Inflammatory macrophage (primary cell): Measurements from ENCODE around the gene CLCF1.

Experiments used
- DNase-seq, 2 donors: peaks; one replicate each; pipeline ENCODE4 v3.0.0-alpha.2; 2020 to 2022

CLCF1 gene

DNA sequence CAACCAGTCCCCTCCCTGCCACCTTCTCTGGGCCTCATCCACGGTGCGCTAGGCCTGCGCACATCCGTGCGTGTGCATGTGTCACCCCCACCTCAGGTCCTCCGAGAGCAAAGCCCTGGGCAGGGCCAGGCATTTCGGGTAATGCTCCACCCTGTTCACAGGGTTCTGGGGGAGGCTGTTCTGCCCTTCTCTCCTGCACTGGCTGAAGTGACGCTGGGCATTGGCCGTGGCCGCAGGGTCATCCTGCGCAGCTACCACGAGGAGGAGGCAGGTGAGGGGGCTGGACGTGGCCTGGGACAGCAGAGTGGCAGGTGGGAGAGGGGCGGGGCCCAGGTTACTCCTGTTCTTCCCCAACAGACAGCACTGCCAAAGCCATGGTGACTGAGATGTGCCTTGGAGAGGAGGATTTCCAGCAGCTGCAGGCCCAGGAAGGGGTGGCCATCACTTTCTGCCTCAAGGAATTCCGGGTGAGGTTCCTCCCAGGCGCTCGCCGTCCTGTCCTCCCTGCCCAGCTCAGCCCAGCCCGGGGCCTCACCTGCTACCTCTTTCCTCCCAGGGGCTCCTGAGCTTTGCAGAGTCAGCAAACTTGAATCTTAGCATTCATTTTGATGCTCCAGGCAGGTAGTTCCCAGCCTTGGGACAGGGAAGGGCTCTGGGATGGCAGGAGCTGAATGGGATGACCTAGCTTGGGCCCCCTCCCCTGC, 22.3 kb upstream of the CLCF1 start:
- DNase-seq: no peak

DNA sequence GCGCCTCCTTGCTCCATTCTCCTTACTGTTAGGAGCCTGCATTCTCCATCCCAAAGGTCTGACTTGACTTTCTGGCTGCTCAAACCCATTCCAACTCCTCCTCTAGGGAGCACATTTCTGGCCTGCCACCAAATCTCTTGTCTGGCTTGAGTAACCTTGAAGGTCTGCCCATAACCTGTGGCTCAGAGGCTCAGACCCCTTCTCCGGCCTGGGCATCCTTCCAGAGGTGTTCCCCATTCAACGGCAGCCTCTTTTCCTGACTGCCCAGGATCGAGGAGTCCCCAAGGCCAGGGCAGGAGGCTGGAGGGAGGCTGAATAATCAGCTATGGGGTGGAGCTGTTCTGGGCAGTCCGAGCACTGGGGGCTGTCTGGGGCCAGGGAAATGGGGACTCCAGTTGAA, 20.6 kb upstream of the CLCF1 start:
- DNase-seq: no peak

GRCh38 chr11:67393437-67393836, 20.0 kb upstream of the CLCF1 start:
- no peak for DNase-seq

DNA sequence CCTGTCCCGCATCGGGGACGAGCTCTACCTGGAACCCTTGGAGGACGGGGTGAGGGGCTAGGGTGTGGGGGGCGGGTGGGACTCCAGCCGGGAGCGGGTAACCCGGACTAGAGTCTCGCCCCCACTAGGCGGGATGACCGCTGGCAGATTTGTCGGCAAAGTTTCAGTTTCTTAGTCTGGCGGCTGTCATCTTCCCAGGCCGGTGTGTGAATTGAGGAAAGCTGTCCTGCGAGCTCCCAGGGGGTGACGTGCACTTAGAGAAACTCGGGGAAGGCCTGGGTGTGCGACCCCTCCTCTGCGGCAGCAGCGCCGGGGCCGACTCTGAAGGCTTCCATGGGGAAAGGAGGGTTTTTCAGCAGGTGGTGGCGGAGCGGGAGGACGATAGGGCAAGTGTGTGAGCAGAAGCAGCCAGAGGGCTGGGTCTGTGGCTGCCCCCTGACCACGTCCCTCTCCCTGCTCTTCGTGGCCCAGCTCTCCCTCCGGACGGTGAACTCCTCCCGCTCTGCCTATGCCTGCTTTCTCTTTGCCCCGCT, 18.9 kb upstream of the CLCF1 start:
- no peak for DNase-seq

GRCh38 chr11:67391304-67392182, 18.1 kb upstream of the CLCF1 start, which contains the start of gene RAD9A:
RAD9A (plus strand) TSS chr11:67391986; CDS start chr11:67392045, 59 bp downstream.
- DNase-seq: peak; percentile 92 to 95

- no peak for DNase-seq
These were observed 17.5 kb upstream of the CLCF1 start for GRCh38 chr11:67390947-67391303.

- DNase-seq: no peak
These were observed 16.1 kb upstream of the CLCF1 start for GRCh38 chr11:67389477-67389876.

DNA sequence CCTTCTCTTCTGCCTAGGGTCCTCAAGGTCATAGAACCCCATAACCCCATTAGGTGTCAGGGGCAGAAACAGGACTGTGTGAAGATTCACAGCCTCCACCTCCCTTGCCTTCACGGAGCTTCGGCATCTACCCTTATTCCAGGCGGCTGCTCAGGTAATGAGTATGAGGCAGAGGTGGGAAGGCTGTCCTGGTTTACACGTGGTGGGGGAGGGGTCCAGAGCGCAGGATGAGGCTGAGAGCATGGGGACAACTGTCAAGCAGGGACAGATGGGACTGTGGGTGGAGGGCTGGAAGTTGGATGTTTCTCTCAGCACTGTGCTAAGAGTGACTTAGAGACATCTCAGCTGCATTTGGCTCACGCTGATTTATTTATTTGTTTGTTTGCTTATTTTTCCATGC, 14.1 kb upstream of the CLCF1 start:
- DNase-seq: no peak

DNA sequence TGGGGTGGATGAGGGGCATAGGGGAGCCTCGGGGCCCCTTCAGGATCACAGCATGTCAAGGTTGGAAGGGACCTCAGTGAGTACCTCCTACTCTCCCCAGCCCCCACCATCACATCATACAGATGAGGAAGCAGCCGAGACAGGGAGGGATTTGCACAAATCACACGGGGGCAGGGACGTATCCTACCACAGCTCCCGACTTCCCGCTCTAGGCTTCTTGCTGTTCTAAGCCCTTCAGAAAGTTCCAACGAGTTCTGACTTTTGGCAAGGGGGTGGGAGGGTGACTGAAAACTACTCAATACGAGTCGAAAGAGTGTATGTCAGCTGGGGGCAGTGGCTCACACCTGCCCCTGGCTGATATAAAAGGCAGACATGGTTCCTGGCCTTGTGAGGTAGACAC, 13.7 kb upstream of the CLCF1 start:
- DNase-seq: peak; percentile 58 to 77

DNA sequence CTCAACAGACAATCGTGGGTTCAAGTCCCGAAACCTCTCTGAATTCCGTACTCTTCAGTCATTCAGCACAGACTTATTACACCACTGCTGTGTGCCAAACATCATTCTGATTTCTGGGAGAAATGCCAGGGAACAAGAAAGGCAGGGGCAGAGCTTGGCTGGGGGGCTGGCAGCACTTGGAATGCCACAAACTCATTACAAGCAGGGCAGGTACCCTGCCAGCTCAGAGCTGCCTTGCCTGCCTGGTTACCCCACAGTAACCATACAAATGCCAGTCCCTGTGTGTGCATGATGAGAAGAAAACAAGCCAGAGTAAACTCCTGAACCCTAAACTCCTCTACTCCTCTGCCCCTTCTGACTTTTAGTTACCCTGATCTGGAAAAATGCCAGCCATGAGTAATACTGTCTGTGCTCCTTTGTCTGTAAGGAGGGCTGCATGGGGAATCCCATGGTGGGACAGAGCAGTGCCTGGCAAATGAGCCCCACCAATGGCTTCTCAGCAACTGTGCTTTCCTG, 11.5 kb upstream of the CLCF1 start:
- no peak for DNase-seq

GRCh38 chr11:67382276-67383136, 9.1 kb upstream of the CLCF1 start:
- DNase-seq: peak; percentile 86 to 88

- DNase-seq: peak; percentile 54 to 79
These were observed 8.0 kb upstream of the CLCF1 start for GRCh38 chr11:67381244-67381972.

- DNase-seq: no peak
These were observed 6.0 kb upstream of the CLCF1 start for GRCh38 chr11:67379061-67380058.

DNA sequence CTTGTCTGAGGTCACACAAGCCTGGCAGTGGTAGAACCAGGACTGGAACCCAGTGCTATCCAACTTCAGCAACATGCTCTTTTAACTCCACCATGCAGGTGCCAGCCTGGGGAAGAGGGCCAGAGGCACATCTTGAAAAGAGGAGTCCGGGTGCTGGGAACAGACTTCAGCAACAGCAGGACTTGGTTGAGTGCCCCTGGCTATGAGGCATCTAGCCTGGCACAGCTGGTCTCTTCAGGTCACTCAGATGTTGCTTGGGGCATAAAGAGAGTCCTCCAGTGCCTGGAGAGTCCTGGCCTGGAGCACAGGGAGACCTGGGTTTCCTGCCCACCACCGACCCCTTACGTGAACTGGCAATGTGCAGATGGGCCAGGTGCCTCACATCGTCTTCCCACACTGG, 5.1 kb upstream of the CLCF1 start:
- no peak for DNase-seq

DNA sequence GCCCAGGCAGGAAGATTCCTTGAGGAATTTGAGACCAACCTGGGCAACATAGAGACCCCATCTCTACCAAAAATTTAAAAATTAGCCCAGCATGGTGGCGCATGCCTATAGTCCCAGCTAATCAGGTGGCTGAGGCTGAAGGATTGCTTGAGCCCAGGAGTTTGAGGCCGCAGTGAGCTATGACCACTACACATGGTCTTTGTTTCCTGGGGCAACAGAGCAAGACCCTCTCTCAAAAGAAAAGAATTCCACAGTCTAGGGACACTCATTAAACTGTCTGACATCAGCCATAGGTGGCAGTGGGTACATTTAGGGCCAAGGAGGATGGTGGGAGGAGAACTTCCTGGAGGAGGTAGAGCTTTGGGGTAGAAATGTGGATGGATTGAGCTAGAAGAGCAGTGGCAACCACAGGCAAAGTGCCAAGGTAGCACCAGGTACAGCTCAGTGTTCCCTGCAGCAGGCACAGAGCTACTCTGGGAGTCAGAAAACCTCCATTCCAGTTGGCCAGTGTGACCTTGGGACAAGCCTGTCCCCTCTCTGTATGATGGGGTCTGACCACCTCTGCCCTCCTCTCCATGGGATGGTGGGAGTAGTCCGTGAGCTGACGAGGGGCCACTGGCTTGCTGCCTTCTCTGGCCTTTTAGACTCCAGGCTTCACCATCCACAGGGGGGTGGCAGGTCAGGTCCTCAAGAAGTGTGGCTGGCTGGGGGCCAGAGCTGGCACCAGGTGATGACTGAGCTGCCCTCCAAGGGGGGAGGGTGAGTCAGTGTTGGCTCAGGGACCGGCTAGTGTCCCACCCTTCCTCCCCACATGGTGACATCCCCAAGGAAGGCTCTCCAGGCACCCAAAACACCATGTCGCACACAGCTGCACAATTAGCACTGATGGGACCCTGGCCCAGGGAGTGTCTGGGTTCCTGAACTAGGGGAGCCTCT, 3.7 kb upstream of the CLCF1 start:
- DNase-seq: no peak

- DNase-seq: no peak
These were observed 2.8 kb upstream of the CLCF1 start for GRCh38 chr11:67376063-67376820.

GRCh38 chr11:67375320-67376055, 2.1 kb upstream of the CLCF1 start:
- no peak for DNase-seq
